AG09319 (cell line): ENCODE measurements around the gene NFIC.

Source experiments
- DNase-seq: peaks from one replicate; pipeline ENCODE4 v3.0.0-alpha.2; 2010; ENCODE audit warnings: low read depth; ENCODE audit errors: extremely low read depth
- CTCF ChIP-seq: IDR thresholded peaks from 2 replicates; pipeline ENCODE4 v1.5.1; 2011; ENCODE audit warnings: low read depth, mild to moderate bottlenecking, inconsistent platforms, low read length, moderate library complexity

The NFIC gene

GRCh38 chr19:3515891-3516422 is 149.6 kb downstream of the NFIC start:
- no peak for DNase-seq
- no peak for TF ChIP-seq CTCF

DNA sequence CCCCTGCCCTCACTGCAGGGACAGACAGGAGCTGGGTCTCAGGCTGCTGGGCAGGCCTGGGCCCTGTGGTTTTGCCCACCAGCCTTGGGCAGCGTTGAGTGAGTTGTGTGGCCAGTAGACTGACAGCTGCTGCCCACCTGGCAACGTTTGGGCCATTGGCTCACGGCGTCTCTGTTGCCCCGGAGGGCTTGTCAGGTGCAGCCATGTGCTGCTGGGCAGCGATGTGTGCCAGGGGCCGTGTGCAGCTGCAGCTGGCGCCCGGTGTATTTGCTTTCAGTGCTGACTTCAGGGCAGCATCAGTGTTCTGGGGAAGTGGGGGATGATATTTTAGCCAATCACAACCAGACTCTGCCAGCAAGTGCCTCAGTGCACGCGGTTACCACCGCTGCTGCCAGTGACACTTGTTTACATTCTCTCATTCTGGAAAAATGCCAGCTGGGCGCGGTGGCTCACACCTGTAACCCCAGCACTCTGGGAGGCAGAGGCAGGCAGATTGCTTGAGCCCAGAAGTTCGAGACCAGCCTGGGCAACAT is 150.4 kb downstream of the NFIC start:
- DNase-seq = no peak
- no peak for TF ChIP-seq CTCF

DNA sequence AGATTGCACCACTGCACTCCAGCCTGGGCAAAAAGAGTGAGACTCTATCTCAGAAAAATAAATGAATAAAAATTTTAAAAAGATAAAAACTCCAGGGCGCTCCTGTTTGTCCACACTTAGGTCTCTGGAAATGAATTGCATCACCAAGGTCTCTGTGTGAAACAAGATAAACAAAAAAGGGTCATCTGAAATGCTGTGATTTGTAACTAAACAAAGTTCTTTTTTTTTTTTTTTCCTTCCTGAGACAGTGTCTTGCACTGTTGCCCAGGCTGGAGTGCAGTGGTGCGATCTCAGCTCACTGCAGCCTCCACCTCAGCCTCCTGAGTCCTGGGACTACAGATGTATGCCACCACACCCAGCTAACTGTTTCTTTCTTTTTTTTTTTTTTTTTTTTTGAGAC is 151.3 kb downstream of the NFIC start:
- no peak for TF ChIP-seq CTCF
- DNase-seq = no peak

GRCh38 chr19:3518255-3518654 is 151.9 kb downstream of the NFIC start:
- no peak for TF ChIP-seq CTCF
- no peak for DNase-seq

DNA sequence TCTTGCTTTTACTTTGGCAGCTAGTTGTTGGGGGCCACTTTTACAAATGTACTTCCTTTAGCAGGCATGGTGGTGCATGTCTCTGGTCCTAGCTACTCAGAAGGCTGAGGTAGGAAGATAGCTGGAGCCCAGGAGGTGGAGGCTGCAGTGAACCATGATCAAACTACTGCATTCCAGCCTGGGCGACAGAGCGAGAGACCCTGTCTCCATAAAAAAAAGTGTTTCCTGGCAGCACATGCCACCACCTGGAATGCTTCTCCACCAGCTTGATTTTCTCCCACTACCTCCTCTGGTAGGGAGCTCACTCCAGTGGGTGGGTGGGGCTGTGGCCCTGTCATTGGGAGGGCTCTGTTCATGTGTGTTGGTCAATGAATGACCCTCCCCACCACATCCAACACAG is 152.3 kb downstream of the NFIC start:
- TF ChIP-seq CTCF = no peak
- DNase-seq = no peak
